ENCODE results near the gene SCYGR5.

The SCYGR5 gene

GRCh38 chr2:227703280-227703732 is 36.7 kb downstream of the SCYGR5 start:
- in situ Hi-C loops (cut with HindIII; ENCODE audit: low sequenced_read_pairs) = no loop called here
- no peak for DNase-seq (ENCODE audit: low read depth, low spot score)
- TF ChIP-seq CTCF (IDR thresholded peaks at IDR 0.05; ENCODE audit: low read depth, low read length) = no peak
- no peak overlapping the region for H3K4me3 ChIP-seq (ENCODE audit: low read depth, low read length)

GRCh38 chr2:227703961-227704360 is 37.4 kb downstream of the SCYGR5 start:
- in situ Hi-C loops (cut with HindIII; ENCODE audit: low sequenced_read_pairs) = no loop called here
- H3K4me3 ChIP-seq (ENCODE audit: low read depth, low read length) = no peak overlapping the region
- no peak for DNase-seq (ENCODE audit: low read depth, low spot score)
- no peak for TF ChIP-seq CTCF (IDR thresholded peaks at IDR 0.05; ENCODE audit: low read depth, low read length)

GRCh38 chr2:227706859-227707258 is 40.3 kb downstream of the SCYGR5 start:
- in situ Hi-C loops (cut with HindIII; ENCODE audit: low sequenced_read_pairs) = no loop called here
- no peak for DNase-seq (ENCODE audit: low read depth, low spot score)
- no peak for TF ChIP-seq CTCF (IDR thresholded peaks at IDR 0.05; ENCODE audit: low read depth, low read length)
- no peak overlapping the region for H3K4me3 ChIP-seq (ENCODE audit: low read depth, low read length)

GRCh38 chr2:227707390-227707789 is 40.8 kb downstream of the SCYGR5 start:
- TF ChIP-seq CTCF (IDR thresholded peaks at IDR 0.05; ENCODE audit: low read depth, low read length) = no peak
- in situ Hi-C loops (cut with HindIII; ENCODE audit: low sequenced_read_pairs) = no loop called here
- H3K4me3 ChIP-seq (ENCODE audit: low read depth, low read length) = no peak overlapping the region
- DNase-seq (ENCODE audit: low read depth, low spot score) = no peak

- no peak overlapping the region for H3K4me3 ChIP-seq (ENCODE audit: low read depth, low read length)
- no peak for TF ChIP-seq CTCF (IDR thresholded peaks at IDR 0.05; ENCODE audit: low read depth, low read length)
- DNase-seq (ENCODE audit: low read depth, low spot score) = no peak
- in situ Hi-C loops (cut with HindIII; ENCODE audit: low sequenced_read_pairs) = no loop called here
Observed at GRCh38 chr2:227710986-227711385, 44.4 kb downstream of the SCYGR5 start.

- in situ Hi-C loops (cut with HindIII; ENCODE audit: low sequenced_read_pairs) = no loop called here
- no peak for DNase-seq (ENCODE audit: low read depth, low spot score)
- no peak overlapping the region for H3K4me3 ChIP-seq (ENCODE audit: low read depth, low read length)
- TF ChIP-seq CTCF (IDR thresholded peaks at IDR 0.05; ENCODE audit: low read depth, low read length) = no peak
Observed at GRCh38 chr2:227713291-227713690, 46.7 kb downstream of the SCYGR5 start.

- in situ Hi-C loops (cut with HindIII; ENCODE audit: low sequenced_read_pairs) = no loop called here
- no peak for TF ChIP-seq CTCF (IDR thresholded peaks at IDR 0.05; ENCODE audit: low read depth, low read length)
- H3K4me3 ChIP-seq (ENCODE audit: low read depth, low read length) = no peak overlapping the region
- DNase-seq (ENCODE audit: low read depth, low spot score) = no peak
Observed at GRCh38 chr2:227716501-227716900, 49.9 kb downstream of the SCYGR5 start.
